GM12892 (cell line): ENCODE measurements around the gene FOXO6.

ENCODE experiments used
- POLR2A ChIP-seq: IDR thresholded peaks from 2 replicates; pipeline ENCODE4 v1.6.1; 2011; ENCODE audit warnings: low read depth, low read length, control low read depth
- POLR2AphosphoS5 ChIP-seq: IDR thresholded peaks from 2 replicates; pipeline ENCODE4 v1.6.1; 2011; ENCODE audit warnings: low read depth, low read length, control low read depth
- TAF1 ChIP-seq: IDR thresholded peaks from 2 replicates; pipeline ENCODE4 v1.6.1; 2011; ENCODE audit warnings: low read depth, mild to moderate bottlenecking, control low read depth, low read length, borderline replicate concordance

GRCh38 chr1:41382480-41383090 is 21.4 kb downstream of the FOXO6 start:
- TF ChIP-seq POLR2AphosphoS5 (no peak), POLR2A (no peak), TAF1 (no peak)
